ENCODE measurements around the gene SHB. TPM values are rescaled to one million over a fixed set of nuclear protein-coding genes. Genes with fewer than 3 reads are reported as not detected.

Gene SHB
- total RNA-seq, 1 experiment from 2014 or later, result 56.4 TPM

- Histone ChIP-seq H3K36me3 (ENCODE audit: low read depth, low read length) (peaks cover 33% of the 10 kb centered on the region), H3K9me3 (ENCODE audit: low read length) (no peaks in the 10 kb centered on the region), H3K79me2 (ENCODE audit: low read length) (peaks cover 99% of the 10 kb centered on the region), H3K4me3 (ENCODE audit: low read length) (no peak overlapping the region), H2AFZ (ENCODE audit: low read length) (no peak overlapping the region), H4K20me1 (ENCODE audit: low read length) (peaks cover 91% of the 10 kb centered on the region), H3K4me1 (ENCODE audit: insufficient read depth, low read length) (peaks cover 39% of the 10 kb centered on the region), H3K9me2 (replicated peaks; ENCODE audit: low read length) (no peaks in the 10 kb centered on the region), H3F3A (ENCODE audit: low read length, unreplicated experiment) (no peaks in the 10 kb centered on the region), H3K27ac (ENCODE audit: low read length) (no peak overlapping the region), H3K9ac (ENCODE audit: low read length) (no peak overlapping the region), H3K4me2 (ENCODE audit: low read length) (no peak overlapping the region), H3K27me3 (ENCODE audit: low read length) (no peaks in the 10 kb centered on the region)
- no peak for TF ChIP-seq CTCF (conservative IDR thresholded peaks at IDR 0.05; ENCODE audit: low read depth, low read length)
- TF ChIP-seq EZH2 (IDR thresholded peaks at IDR 0.05; ENCODE audit: low read length, unreplicated experiment), result no peak
- TF ChIP-seq EZH2phosphoT487 (IDR thresholded peaks at IDR 0.05; ENCODE audit: borderline replicate concordance, low read length), result no peak
- intact Hi-C loops (cut with micrococcal nuclease), result no loop called here
- no peak for DNase-seq
- ChIA-PET POLR2A (ENCODE audit: unreplicated experiment) (no interaction called here), CTCF (interaction anchor here (0.6 kb wide), 2 partner anchors 43 to 45 kb away, joined by 3 read pairs; no protein-coding TSS in a partner anchor)
- ATAC-seq, result no peak
- BruUV-seq (replicated peaks), result no TSS peak
Measured at GRCh38 chr9:38061326-38061977, 7.6 kb downstream of the SHB start.

- no peak for DNase-seq
- ChIA-PET CTCF (interaction anchor here (0.6 kb wide), 2 partner anchors 42 to 318 kb away, joined by 3 to 12 read pairs; no protein-coding TSS in a partner anchor), POLR2A (ENCODE audit: unreplicated experiment) (interaction anchor here (0.6 kb wide), 1 partner anchor 12 kb away, joined by 3 read pairs; no protein-coding TSS in a partner anchor)
- no TSS peak for BruUV-seq (replicated peaks)
- Histone ChIP-seq H3K27ac (ENCODE audit: low read length) (no peak overlapping the region), H3K9me2 (replicated peaks; ENCODE audit: low read length) (no peaks in the 10 kb centered on the region), H3K4me1 (ENCODE audit: insufficient read depth, low read length) (peaks cover 37% of the 10 kb centered on the region), H3F3A (ENCODE audit: low read length, unreplicated experiment) (no peaks in the 10 kb centered on the region), H2AFZ (ENCODE audit: low read length) (no peak overlapping the region), H3K9ac (ENCODE audit: low read length) (no peak overlapping the region), H3K4me2 (ENCODE audit: low read length) (no peak overlapping the region), H4K20me1 (ENCODE audit: low read length) (peaks cover 88% of the 10 kb centered on the region), H3K36me3 (ENCODE audit: low read depth, low read length) (peaks cover 36% of the 10 kb centered on the region), H3K4me3 (ENCODE audit: low read length) (no peak overlapping the region), H3K9me3 (ENCODE audit: low read length) (no peaks in the 10 kb centered on the region), H3K27me3 (ENCODE audit: low read length) (no peaks in the 10 kb centered on the region), H3K79me2 (ENCODE audit: low read length) (peaks cover 99% of the 10 kb centered on the region)
- intact Hi-C loops (cut with micrococcal nuclease), result no loop called here
- ATAC-seq, result no peak
- TF ChIP-seq EZH2 (IDR thresholded peaks at IDR 0.05; ENCODE audit: low read length, unreplicated experiment) (no peak), CTCF (conservative IDR thresholded peaks at IDR 0.05; ENCODE audit: low read depth, low read length) (no peak)
Measured at GRCh38 chr9:38060681-38061080, 8.3 kb downstream of the SHB start.

- no peaks in the 10 kb centered on the region for H3K9me2 ChIP-seq (replicated peaks; ENCODE audit: low read length)
- ATAC-seq (no peak), DNase-seq (no peak)
- peaks cover 99% of the 10 kb centered on the region for H3K79me2 ChIP-seq (ENCODE audit: low read length)
- H3K9me3 ChIP-seq (ENCODE audit: low read length), result no peaks in the 10 kb centered on the region
- H3K27me3 ChIP-seq (ENCODE audit: low read length), result no peaks in the 10 kb centered on the region
- H3K36me3 ChIP-seq (ENCODE audit: low read depth, low read length), result peaks cover 31% of the 10 kb centered on the region
- ChIA-PET CTCF (no interaction called here), POLR2A (ENCODE audit: unreplicated experiment) (no interaction called here)
- TF ChIP-seq EZH2phosphoT487 (IDR thresholded peaks at IDR 0.05; ENCODE audit: borderline replicate concordance, low read length), result no peak
- H3F3A ChIP-seq (ENCODE audit: low read length, unreplicated experiment), result no peaks in the 10 kb centered on the region
- peaks cover 80% of the 10 kb centered on the region for H4K20me1 ChIP-seq (ENCODE audit: low read length)
- no peak overlapping the region for H3K27ac ChIP-seq (ENCODE audit: low read length)
- intact Hi-C loops (cut with micrococcal nuclease), result no loop called here
- H3K9ac ChIP-seq (ENCODE audit: low read length), result no peak overlapping the region
- H2AFZ ChIP-seq (ENCODE audit: low read length), result no peak overlapping the region
- peaks cover 26% of the 10 kb centered on the region for H3K4me1 ChIP-seq (ENCODE audit: insufficient read depth, low read length)
- no peak overlapping the region for H3K4me3 ChIP-seq (ENCODE audit: low read length)
- H3K4me2 ChIP-seq (ENCODE audit: low read length), result no peak overlapping the region
- no TSS peak for BruUV-seq (replicated peaks)
Measured at GRCh38 chr9:38059233-38059936, 9.6 kb downstream of the SHB start.
